ENCODE measurements around the gene CALML4.

GRCh38 chr15:68208136-68208535 lies 3.0 kb upstream of the CALML4 start:
- no peak for TF ChIP-seq CTCF (IDR thresholded peaks at IDR 0.05; ENCODE audit: low read length)
- TF ChIP-seq EZH2 (IDR thresholded peaks at IDR 0.05; ENCODE audit: borderline replicate concordance, low read length), result no peak

Measured in OCI-LY1 (cell line).